ENCODE results near the gene LRRC36. TPM values are rescaled to one million over a fixed set of nuclear protein-coding genes. Genes with fewer than 3 reads are reported as not detected.
A peak's percentile ranks its signal among the peaks of the same experiment; 100 is the strongest.

The LRRC36 gene
- total and polyA plus RNA-seq, 8 donors = 1.3 to 16.4 (median 2.4) TPM

DNA sequence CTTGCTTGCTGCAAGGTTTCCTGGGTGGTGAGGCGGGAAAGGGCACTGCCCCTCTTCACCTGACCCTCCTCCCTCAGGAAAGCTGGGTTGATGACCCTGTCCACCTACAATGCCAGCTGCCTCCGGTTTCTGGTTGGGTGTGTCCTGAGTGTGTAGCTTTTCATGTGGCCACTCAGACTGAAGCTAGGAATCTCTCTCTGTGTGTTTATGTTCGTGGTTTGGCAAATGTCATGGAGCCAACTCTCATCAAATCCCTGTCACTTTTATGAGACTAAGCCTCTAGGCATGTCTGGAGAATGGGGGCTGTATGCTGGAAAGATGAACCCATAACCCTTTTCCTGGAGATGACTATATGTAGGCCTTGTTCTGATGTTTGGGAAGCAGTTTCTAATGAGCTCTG, 30.2 kb upstream of the LRRC36 start:
- ATAC-seq (no peak), DNase-seq (no peak), FAIRE-seq (no peak)
- H3K4me1 ChIP-seq = no peaks in the 10 kb centered on the region
- no peaks in the 10 kb centered on the region for H3K27me3 ChIP-seq
- WGBS, 2 donors = 46 to 50% methylated on average over 3 of the region's 3 CpGs
- H3K27ac ChIP-seq = no peak overlapping the region
- no peak overlapping the region for H3K4me3 ChIP-seq
- H3K36me3 ChIP-seq = no peaks in the 10 kb centered on the region
- TF ChIP-seq, protein P1, sequence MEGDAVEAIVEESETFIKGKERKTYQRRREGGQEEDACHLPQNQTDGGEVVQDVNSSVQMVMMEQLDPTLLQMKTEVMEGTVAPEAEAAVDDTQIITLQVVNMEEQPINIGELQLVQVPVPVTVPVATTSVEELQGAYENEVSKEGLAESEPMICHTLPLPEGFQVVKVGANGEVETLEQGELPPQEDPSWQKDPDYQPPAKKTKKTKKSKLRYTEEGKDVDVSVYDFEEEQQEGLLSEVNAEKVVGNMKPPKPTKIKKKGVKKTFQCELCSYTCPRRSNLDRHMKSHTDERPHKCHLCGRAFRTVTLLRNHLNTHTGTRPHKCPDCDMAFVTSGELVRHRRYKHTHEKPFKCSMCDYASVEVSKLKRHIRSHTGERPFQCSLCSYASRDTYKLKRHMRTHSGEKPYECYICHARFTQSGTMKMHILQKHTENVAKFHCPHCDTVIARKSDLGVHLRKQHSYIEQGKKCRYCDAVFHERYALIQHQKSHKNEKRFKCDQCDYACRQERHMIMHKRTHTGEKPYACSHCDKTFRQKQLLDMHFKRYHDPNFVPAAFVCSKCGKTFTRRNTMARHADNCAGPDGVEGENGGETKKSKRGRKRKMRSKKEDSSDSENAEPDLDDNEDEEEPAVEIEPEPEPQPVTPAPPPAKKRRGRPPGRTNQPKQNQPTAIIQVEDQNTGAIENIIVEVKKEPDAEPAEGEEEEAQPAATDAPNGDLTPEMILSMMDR (IDR thresholded peaks at IDR 0.05) = no peak
- H3K9me3 ChIP-seq = no peaks in the 10 kb centered on the region
- intact Hi-C loops (cut with DNase I) = no loop called here

DNA sequence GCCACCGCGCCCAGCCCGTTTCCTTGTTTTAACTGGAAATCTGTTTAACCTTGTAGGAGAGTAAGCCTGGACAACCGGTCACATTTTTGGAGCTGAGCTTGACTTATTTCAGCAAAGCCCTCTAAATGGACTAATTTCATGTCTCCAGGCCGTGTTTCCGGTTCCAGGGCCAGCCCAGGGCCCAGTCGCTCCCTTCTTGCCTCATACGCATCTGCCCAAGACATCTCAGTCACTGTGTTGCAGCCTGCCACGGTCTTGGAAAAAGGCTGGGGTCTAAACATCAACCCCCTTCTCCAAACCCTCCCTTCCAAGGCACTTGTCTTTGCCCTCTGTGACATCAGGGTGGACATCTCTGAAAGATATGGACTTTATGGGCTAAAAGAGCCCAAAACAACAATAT, 28.3 kb upstream of the LRRC36 start:
- DNase-seq = no peak
- H3K9me3 ChIP-seq = no peaks in the 10 kb centered on the region
- ATAC-seq = no peak
- H3K27me3 ChIP-seq = no peaks in the 10 kb centered on the region
- no peak overlapping the region for H3K4me3 ChIP-seq
- intact Hi-C loops (cut with DNase I) = no loop called here
- no peaks in the 10 kb centered on the region for H3K36me3 ChIP-seq
- no peaks in the 10 kb centered on the region for H3K4me1 ChIP-seq
- H3K27ac ChIP-seq = no peak overlapping the region
- no peak for FAIRE-seq
- TF ChIP-seq, protein P1 (IDR thresholded peaks at IDR 0.05) = no peak
- 91 to 94% methylated on average over 9 of the region's 9 CpGs for WGBS, 2 donors

DNA sequence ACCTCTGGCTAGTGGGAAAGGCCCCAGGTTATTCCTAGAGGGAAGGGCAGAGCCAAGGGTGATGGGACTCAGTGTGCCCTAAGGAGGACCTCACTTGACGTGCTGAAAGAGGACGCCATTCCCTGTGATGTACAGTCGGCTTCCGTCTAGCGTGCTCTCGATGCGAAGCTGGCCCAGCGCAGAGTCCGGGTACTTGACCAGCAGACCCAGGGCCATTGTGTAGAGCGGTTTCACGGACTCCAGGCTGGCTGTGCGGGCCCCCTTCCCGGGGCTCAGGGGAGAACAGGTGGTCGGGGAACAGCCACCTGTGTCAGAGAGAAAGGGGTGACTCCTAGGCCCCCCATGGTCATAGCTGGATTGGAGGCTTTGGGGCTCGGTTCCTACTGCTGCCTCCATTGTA, 27.3 kb upstream of the LRRC36 start:
- DNase-seq (no peak), FAIRE-seq (no peak), ATAC-seq (no peak)
- H3K36me3 ChIP-seq = no peaks in the 10 kb centered on the region
- no peaks in the 10 kb centered on the region for H3K27me3 ChIP-seq
- TF ChIP-seq, protein P1 (IDR thresholded peaks at IDR 0.05) = no peak
- intact Hi-C loops (cut with DNase I) = no loop called here
- no peak overlapping the region for H3K27ac ChIP-seq
- no peak overlapping the region for H3K4me3 ChIP-seq
- WGBS, 2 donors = 86 to 89% methylated on average over 15 of the region's 15 CpGs
- no peaks in the 10 kb centered on the region for H3K4me1 ChIP-seq
- no peaks in the 10 kb centered on the region for H3K9me3 ChIP-seq

DNA sequence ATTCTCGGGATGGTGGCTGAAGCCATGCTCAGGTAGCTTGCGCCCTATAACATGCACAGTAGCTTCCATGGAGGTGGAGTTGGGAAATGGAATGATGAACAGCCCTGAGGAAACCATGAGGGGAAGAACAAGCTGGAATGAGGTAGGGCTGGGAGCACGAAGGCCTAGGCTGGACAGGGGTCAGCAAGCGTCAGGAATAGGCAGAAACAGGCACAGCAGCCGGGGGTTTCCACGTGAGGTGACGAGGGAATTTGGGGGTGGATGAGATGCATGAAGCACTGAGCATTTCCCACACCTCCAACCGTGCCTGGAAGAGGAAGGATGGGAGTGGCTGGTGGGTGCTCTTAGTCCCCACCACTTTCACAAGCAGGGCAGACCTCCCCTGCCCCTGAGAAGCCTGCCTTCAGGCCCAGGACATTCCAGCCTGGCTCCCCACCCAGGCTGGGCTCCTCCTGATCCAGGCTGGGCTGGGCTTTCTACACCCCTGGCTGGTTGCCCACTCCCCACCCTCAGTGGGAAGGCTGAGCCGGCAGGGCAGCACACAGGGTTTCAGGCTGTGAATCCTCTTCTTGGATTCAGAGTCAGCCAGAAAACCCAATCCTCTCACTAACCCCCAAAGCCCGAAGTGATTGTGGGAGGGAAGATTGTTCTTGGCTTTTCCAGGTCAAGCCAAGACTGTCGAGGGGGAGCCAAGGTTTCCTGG, 25.4 kb upstream of the LRRC36 start:
- H3K4me3 ChIP-seq = no peak overlapping the region
- TF ChIP-seq, protein P1 (IDR thresholded peaks at IDR 0.05) = no peak
- FAIRE-seq = no peak
- ATAC-seq = peak in 1 of 4 donors; percentile 47
- H3K36me3 ChIP-seq = no peaks in the 10 kb centered on the region
- no peak for DNase-seq
- no peaks in the 10 kb centered on the region for H3K4me1 ChIP-seq
- no peaks in the 10 kb centered on the region for H3K27me3 ChIP-seq
- no peak overlapping the region for H3K27ac ChIP-seq
- WGBS, 2 donors = 71 to 80% methylated on average over 11 of the region's 11 CpGs
- no peaks in the 10 kb centered on the region for H3K9me3 ChIP-seq
- intact Hi-C loops (cut with DNase I) = no loop called here

DNA sequence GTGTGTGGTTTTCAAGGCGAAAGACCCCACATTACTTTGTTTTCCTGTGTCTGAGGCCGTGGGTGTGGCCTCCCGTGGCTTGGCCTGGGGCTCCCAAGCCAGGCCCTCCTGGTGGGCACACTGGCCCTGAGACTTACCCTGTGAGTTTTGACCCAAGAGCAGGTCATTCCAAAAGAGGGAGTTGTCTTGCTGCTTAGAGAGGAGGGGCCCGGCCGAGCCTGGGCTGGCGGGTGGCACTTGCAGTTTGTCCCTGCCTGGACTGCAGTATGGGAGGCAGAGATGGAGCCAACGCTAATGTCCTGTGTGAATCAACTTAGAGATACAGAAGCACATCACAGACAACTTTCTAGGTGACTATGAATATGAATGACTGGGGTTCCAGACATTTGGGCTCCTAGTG, 24.5 kb upstream of the LRRC36 start:
- intact Hi-C loops (cut with DNase I) = no loop called here
- H3K36me3 ChIP-seq = no peaks in the 10 kb centered on the region
- DNase-seq (no peak), ATAC-seq (no peak), FAIRE-seq (no peak)
- H3K27ac ChIP-seq = no peak overlapping the region
- 80 to 87% methylated on average over 7 of the region's 7 CpGs for WGBS, 2 donors
- no peaks in the 10 kb centered on the region for H3K9me3 ChIP-seq
- TF ChIP-seq, protein P1 (IDR thresholded peaks at IDR 0.05) = no peak
- no peaks in the 10 kb centered on the region for H3K27me3 ChIP-seq
- no peaks in the 10 kb centered on the region for H3K4me1 ChIP-seq
- H3K4me3 ChIP-seq = no peak overlapping the region

Measured in pancreas (tissue), 10 donors.